ENCODE measurements around the gene PURA.

PURA gene

DNA sequence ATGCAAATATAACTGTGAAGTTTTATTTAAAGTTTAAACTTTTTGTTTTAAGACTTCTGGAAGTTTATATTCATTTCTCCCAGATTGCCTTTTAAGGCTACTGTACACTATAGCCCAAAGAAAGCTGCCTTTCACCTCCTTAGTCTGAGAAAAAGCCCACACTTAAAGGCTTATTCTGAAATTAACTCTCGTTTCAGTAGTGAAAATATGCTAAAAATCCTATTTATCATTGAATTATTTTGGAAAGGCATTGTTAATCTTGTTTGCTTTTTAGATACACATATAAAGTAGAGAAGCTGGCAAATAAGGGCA is 3.3 kb upstream of the PURA start:
- no peak for DNase-seq

DNA sequence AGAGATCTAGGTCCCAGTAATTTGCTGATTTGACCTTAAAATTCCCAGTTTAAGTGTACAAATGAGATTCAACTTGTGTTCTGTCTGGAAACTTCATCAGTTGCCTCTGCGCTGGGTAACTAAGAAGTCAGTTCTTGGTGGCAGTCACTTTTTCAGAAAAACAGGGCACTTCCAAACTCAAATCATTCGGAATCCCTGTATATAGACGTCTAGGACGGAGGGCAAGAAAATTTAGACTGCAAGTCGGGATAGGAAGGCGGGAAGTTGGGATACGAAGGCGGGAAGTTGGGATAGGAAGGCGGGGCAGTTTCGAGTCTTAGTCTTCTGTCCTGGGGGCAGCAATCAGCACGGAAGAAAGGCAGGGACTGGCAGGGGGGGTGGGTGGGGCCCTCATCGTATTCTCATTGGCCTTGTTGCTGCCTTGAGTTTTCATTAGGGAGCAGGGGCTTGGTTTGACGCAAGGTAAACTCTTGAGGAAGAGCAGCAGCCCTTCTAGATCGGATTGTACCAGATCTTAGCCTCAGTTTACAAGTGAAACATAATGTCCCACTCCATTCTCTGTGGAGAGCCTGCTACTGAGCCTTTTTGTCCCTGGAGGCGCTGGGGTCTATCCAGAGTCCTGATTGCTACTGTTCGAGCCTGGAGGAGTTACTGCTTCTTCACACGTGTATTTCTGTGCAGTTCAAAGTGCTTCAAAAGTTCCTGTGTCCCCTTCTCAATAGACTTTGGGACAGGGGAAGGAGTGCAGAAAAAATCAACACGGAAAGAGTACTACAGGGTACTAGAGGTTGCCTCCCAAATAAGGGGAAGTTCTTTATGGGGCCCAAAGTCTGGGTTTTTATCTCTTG is 2.7 kb upstream of the PURA start:
- peak; percentile 40 for DNase-seq

DNA sequence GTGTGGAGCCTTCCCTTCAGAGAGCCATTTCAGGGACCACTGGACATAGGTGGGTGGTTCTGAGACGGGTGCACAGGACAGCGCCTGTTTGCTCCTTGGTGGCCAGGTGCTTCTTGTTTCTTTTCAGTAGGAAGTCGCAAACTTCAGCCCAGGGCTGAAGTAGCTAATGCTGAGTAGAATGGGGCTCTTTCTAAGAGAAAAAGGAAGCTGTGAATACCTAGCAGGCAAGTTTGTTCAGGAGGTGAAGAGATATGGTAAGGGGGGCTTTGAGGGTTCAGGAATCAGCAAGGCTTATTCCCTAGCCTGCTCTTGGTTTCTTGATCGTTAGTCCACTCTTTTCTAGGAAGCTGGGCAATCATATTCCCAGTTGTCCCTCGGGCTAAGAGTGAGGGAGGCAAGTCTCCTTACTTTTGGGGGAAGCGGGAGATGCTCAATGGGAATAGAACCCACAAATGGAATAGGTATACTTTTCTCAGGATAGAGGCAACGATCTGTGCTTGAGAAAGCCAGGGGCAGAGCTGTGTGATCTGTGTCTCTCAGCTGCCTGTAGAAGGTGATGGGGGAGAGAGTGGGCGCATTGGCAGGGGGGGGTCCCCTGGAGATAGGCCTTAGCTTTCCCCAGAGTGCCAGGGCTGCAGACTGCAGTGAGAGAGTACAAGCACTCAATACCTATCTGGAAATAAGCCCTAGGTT is 1.9 kb upstream of the PURA start:
- DNase-seq, result no peak

DNA sequence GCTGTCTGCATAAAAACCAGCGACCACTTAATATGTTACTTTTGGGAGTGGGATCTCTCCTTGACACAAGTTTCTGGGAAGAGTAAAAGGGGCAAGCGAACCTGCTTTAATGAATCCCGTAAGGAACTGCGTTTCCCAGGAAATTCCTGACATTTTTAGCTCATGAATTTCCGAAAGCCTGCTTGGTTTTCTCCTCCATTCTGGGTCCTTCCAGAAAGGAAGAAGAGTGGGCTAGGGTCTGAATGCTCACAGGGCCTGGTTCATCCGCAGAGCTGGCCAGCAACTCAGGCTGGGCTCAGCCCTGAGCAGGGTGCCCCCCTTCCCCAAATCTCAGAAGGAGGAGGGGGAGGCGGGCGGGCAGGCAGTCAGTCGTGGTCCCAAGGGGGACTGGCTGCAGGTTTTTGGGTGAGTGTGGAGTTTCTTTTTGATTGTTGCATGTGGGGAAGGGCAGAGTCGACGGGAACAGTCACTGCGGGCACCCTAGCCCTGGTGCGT is 1.2 kb upstream of the PURA start:
- DNase-seq, result no peak

DNA sequence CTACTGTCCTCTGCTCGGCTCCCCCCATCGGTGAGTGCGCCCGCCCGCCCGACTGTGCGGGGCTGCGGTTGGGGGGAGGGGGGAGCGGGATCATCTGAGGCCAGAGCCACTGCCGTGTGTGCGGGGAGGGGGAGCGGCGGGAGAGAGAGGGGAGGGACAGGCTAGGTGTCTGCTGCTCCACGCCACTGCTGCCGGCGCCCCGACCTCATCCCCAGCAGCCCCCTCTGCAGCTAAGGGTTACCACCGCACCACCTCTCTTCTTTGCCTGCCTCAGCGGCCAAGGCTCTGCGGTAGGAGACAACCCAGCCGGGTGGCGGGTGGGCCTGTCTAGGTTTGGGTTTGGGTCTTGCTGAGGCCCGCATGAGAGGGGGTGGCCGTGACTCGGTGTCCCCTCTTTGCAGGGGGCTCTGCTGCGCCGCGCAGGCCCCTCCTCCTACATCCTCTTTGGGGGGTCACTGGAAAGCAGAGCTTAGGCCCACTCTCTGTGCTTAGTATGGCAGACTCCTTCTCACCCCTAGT is 670 bp upstream of the PURA start:
- no peak for DNase-seq

DNA sequence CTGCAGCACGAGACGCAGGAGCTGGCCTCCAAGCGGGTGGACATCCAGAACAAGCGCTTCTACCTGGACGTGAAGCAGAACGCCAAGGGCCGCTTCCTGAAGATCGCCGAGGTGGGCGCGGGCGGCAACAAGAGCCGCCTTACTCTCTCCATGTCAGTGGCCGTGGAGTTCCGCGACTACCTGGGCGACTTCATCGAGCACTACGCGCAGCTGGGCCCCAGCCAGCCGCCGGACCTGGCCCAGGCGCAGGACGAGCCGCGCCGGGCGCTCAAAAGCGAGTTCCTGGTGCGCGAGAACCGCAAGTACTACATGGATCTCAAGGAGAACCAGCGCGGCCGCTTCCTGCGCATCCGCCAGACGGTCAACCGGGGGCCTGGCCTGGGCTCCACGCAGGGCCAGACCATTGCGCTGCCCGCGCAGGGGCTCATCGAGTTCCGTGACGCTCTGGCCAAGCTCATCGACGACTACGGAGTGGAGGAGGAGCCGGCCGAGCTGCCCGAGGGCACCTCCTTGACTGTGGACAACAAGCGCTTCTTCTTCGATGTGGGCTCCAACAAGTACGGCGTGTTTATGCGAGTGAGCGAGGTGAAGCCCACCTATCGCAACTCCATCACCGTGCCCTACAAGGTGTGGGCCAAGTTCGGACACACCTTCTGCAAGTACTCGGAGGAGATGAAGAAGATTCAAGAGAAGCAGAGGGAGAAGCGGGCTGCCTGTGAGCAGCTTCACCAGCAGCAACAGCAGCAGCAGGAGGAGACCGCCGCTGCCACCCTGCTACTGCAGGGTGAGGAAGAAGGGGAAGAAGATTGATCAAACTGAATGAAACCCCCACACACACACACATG is 654 bp downstream of the PURA start:
- peak; percentile 43 for DNase-seq

DNA sequence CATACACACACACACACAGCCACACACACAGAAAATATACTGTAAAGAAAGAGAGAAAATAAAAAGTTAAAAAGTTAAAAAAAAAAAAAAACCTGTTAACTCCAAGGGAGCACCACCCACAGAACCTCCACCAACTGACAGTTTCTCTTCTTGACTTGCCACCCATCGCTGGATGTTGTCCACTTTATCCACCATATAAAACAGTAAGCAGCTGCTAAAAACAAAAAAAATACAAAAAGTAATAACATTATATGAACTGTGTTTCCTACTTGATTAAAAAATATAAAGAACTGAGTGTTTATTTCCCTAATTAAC is 1.2 kb downstream of the PURA start:
- DNase-seq, result no peak

DNA sequence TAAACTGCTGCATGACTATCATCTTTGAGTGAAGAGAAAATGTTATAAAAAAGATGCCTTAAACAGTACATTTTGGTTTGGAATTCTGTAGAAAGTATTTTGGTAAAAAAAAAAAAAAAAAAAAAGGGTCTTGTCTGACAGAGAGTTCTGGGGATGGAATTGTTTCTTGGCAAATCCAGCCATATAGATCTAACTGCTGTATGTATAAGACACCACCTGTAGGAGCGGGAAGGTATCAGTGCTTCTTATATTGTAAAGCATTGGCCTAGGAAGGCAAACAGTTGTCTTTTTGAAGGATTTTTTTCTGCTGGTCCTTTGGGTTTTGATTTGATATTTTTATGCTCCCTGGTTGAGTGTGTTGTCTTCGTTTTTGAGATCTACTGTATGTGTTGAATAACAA is 2.8 kb downstream of the PURA start:
- no peak for DNase-seq

DNA sequence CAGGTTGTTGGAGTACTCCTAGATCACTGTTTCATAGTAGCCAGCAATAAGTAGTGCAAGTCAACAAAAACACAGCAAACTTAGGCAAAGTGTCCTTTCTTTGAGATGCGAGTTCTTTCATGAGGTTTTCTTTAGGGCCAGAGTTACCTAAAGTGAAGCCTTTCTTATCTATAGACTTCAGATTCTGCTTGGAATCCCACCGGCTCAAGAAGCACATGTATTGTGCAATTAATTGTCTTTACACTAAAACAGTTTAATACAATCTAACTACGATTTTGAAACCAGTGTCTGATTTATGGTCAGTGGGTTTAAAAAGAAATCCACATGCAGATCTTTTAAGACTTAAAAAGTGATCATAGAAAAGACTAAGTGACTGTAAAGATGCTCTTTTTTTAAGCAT is 3.6 kb downstream of the PURA start:
- DNase-seq, result no peak

DNA sequence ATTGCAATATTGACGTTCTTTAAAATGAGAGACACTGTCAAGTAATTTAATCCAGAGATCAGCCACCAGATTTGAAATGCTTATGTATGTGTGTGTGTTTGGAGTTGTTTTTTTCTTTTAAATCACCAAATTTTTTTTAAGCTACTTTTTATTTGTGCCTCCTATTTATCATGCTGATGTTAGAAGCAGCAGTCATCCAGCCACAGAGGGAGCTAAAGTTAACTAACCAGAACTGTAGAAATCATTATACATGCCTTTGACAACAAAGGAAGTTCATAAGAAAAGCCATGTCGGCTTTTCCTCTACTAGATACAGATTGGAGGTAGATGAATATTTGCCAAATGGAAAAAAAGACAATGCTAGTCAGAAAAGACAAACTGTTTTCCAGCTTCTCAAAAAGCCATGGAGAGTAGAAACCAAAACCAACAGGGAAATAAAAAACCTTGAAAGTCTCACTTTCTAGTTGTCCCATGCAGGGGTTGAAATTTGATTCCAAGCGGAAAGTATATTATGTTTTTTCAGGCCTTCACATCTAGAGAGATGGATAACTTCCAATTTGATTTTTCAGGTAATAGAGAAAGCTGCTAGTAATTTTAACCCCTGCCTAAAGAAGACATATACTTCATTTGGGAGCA is 4.5 kb downstream of the PURA start:
- no peak for DNase-seq

DNA sequence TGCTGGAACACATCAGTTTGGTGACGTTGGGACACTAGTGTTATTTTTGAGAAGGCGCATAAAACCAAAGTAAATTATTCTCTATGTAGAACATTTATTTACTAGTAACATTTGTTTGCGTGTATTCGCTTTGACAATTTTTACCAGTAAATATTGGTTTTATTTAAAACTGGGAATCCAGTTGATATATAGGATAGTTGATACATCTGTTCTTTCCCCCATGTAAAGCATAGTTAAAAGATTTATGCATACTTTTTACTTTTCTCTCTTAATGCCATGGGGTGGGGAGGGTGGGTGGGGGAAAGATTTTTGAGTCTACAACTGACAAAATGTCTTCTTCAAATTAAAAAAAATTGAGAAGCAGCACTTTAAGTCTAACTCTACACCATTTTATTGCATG is 11.7 kb downstream of the PURA start, which contains the start of gene IGIP:
TSS of gene IGIP (plus strand) at position 301 of the 400 bp plus-strand sequence. CDS start 2,540 bp downstream, outside the sequence.
- no peak for DNase-seq

DNA sequence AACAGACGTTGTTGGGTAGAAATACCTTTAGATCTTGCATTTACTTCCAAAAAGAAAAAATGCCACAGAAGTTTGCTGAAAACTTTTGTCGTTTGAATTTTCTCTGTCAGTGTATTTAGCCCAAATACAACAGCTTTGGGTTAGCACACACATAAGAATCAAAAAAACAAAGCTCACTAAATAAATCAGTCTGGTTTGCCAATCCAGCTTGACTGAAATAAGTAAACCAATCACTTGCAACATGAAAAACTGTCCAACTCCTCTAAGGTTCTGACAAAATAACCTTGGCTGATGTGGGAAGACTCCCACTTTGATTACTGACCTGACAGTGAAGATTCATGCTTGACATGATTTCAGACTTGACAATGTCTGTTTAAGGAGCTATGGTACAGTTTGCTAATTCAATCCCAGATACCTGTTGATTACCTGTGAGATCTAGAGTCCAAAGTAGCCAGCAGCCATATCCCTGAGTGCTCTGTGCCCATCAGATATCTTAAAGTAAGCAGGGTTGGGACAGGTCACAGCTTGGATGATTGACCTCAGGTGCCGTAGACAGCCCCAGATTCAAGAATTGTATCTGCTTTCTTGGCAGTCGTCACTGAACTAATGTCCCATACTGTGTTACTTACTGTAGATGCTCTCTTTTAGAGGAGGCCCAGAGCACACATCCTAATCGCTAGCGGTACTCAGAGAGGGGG is 12.6 kb downstream of the PURA start:
- no peak for DNase-seq

DNA sequence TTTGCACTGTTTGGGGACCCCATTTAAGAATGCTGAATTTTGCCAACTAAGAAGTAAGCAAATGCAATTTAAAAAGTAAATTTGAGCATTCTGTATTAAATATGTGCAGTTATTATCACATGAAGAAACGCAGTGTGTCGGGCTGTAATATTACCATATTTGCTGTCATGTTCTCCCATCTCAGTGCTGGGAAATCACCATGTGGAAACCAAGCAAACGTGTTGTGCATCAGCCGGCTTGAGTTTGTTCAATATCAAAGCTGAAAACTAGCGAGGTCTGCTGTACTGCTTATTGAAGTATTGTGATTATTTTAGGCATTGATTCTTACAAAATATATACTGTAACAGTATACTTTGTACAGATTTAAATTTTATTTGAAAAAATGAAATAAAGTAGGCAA is 14.5 kb downstream of the PURA start:
- no peak for DNase-seq

DNA sequence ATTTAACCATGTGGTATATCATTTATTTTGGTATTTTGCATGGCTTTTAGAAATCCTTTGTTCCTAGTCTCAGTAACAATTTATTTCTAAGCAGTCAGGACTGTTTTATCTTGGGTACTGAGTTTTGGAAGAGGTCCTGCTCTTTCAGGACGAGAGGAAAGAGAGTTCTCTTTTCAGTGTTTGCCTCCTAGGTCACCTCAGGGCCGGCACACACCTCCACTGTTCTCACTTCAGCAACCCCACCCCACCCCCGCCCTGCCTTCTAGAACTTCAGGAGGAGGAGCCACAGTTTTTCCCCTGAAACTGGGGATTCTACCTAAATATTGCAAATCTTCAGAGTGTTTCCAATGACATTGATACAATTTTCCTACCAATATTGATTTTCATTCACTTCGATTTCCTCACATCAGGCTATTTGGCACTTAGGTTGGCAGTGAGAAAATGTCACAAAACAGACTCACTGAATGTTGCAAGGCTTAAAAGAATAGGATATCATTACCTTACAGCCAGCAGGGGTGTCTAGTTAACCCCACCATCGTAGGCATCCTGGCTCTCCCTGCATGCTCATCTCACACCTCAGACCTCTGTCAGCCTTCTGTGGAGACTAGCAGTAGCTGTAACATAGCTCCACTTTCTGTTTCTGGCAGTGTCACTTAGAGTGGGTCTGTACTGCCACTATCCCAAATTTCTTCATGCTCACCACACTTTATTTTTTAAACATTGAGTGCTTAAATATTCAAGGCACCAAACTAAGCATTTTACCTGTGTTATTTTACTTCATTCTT is 17.2 kb downstream of the PURA start:
- DNase-seq, result no peak

DNA sequence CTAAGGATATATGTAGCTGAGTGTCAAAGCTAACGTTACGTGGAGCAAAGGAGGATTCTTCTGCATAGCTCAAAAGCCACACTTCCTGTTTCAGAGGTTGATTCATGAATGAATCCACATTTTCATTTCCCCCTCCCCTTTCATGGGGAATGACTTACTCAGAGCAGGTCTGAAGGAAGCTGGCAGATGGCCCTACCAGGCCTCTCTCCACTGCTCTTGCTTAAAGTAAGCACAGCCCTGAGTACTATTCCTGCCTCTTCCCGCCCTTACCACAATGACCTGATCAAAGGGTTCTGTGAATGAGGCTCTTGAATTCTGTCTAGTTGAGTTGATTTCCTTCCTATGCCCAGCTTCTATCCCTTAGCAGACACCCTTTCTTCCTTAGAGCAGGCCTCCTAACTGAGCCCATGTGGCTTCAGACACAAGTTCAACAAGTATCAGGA is 18.1 kb downstream of the PURA start:
- DNase-seq, result peak; percentile 95

DNA sequence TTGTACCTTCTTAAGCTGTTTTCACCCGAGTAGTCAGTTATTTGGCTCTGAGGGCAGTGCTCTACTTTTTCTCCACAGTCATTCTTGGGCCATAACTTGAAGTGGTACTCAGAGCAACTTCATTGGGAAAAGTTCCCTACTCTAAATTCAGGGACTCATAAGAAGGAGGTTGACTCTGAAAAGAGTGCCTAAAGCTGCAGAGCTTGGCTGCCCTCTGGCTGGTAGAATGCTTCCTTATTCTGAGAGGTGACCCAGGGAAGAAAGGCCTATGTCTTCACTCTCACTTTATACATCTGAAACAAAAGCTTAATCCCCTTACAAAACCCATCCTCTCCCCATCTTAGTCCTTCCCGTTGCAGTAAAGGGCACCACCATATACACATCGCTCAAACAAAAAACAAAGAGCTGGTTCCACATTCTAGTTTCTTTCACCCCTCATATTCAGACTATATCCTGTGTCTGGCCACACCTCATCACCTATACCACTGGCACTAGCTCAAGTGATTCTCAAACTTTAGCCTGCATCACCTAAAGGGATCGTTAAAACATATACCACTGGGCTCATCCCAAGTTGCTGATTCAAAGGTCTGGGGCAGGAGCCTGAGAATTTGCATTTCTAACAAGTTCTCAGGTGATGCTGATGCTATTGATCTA is 19.7 kb downstream of the PURA start:
- DNase-seq, result peak; percentile 78

DNA sequence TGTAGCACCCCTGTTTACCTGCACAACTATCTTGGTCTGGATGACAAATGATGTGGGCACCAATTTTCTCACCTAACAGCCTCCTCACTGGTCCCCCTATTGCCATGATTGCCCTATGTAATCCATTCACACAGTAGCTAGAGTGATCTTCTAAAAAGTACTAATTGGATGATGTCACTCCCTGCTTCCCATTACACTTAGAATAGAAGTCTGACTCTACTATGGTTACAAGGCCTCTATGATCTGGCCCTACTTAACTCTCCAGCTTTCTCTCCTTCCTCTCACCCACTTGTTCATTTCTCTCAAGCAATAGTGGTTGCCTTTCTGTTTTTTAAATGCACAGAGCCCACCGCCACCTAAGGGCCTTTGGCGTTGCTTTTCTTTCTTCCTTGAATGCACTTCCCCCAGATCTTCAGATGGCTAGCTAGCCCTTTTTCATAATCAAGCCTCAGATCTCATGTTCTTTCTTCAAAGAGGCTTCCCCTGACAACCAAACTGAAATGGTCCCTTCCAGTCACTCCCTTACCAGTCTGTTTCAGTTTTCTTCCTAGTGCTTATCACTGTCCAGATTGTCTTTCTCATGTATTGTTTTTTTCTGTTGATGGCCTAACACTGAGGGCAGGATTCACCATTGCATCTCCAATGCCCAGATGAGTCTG is 20.5 kb downstream of the PURA start:
- no peak for DNase-seq

DNA sequence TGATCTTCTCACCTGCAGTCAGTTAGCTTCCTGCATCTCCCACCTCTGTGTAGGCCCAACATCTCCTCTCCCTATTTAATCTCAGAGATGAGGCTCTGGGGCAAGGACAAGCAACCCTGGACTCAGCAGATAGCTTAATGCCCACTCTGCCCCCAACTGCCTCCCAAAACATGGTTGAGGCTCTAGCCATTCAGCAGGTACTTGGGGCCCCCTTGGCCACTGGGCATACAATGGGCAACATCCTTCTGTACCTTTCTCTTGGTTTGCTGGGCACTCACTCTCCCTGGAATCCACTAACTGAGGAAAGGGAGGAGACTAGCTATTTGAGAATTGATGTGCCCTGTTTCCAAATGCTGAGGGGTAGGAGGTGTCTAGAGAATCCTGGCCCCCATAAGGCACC is 21.2 kb downstream of the PURA start:
- DNase-seq, result no peak

DNA sequence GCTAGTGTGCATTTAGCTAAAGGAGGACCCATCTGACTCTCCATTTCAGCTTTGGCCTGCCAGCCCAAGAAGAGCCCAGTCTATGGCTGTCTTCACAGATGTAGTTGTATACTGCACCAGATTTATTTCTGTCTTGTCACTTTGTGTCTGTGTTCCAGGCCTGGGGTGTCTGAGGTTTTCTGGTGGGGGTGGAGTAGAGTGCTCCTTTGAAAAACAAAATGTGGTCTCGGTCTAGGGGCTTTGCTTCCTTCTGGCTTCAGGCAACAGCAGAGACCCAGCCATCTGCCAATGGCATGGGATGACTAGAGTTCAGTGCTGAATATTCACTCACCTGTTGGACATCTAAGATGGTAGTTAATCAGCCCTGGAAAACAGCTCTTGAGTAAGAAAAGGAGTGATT is 22.7 kb downstream of the PURA start:
- DNase-seq, result no peak

DNA sequence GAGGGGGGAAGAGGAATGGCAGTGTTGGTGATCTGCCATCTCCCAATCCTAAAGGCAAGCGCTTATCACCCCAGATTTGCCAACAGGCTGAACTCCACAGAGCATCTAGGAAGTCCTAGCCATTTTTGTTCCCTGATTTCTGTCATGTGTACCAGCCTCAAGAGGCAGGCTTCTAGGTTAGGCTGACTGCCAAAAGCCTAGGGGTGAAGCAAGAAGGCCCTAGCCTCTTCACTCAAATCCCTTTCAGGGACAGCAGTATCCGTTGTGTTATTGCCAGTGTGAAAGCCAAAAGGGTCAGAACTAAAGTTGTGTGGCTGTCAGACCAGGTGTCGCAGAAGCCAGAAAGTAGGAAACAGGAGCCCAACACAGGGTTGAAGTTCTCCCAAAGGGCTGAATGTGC is 26.5 kb downstream of the PURA start:
- DNase-seq, result no peak
